Transverse colon (tissue), 4 donors: Measurements from ENCODE around the gene LMBR1L. TPM values are rescaled to one million over a fixed set of nuclear protein-coding genes. Genes with fewer than 3 reads are reported as not detected.

ENCODE experiments used
- DNase-seq: peaks from one replicate; pipeline ENCODE4 v3.0.0-alpha.2; 2019
- H3K27ac ChIP-seq, 4 donors: fragments of 200-600 bp; sonication (generic); 2 replicates each; pipeline ENCODE4 v1.5.1; 2016 to 2018; ENCODE audit warnings: inconsistent platforms in 4 of 4
- H3K27me3 ChIP-seq: fragments of 200-600 bp; sonication (generic); 2 replicates; pipeline ENCODE4 v1.5.1; 2017; ENCODE audit warnings: inconsistent platforms
- H3K36me3 ChIP-seq, 4 donors: fragments of 200-600 bp; sonication (generic); 2 replicates each; pipeline ENCODE4 v1.5.1; 2017 to 2019; ENCODE audit warnings: inconsistent platforms in 4 of 4
- H3K4me1 ChIP-seq, 4 donors: fragments of 200-600 bp; sonication (generic); 2 replicates each; pipeline ENCODE4 v1.5.1; 2017 to 2020; ENCODE audit warnings: inconsistent platforms in 4 of 4
- H3K4me3 ChIP-seq, 4 donors: fragments of 200-600 bp; sonication (generic); 1 replicate in 1 of 4; 2 replicates in 3 of 4; pipeline versions ENCODE4 v1.5.1 to v1.6.1; 2017 to 2019; ENCODE audit warnings: inconsistent platforms in 4 of 4
- H3K9me3 ChIP-seq, 2 donors: fragments of 200-600 bp; sonication (generic); 2 replicates each; pipeline ENCODE4 v1.5.1; 2017 to 2019; ENCODE audit warnings: inconsistent platforms in 2 of 2
- EP300 ChIP-seq: sonication (generic); formaldehyde crosslinking; IDR thresholded peaks from one replicate; pipeline ENCODE4 v1.6.1; 2017; ENCODE audit warnings: antibody characterized with exemption, low read depth
- POLR2A ChIP-seq: fragments of 450-650 bp; IDR thresholded peaks from one replicate; pipeline ENCODE4 v1.6.1; 2016; ENCODE audit warnings: antibody characterized with exemption, mild to moderate bottlenecking, moderate library complexity
- POLR2AphosphoS5 ChIP-seq, 3 donors: sonication (generic); formaldehyde crosslinking; IDR thresholded peaks; one replicate each; pipeline ENCODE4 v1.6.1; 2016; ENCODE audit warnings: antibody characterized with exemption in 3 of 3
- WGBS, 2 donors: methylation state at CpG; one replicate each; pipeline ENCODE4 v1.1.5; 2018; ENCODE audit warnings: low coverage in 1 of 2; 5-methylcytosine and 5-hydroxymethylcytosine counted together
- in situ Hi-C, 4 donors: fragments of 200-750 bp; cut with MboI; loops; one replicate each; pipeline versions ENCODE4 v1.15.0 to v1.15.1; 2017; ENCODE audit warnings: low sequenced_read_pairs in 3 of 4, low pct_ligation_motif_present in 1 of 4, low pct_unique_long_range_greater_than_20kb in 1 of 4
- intact Hi-C: fragments of 100-400 bp; cut with DNase I; formaldehyde crosslinking; loops from one replicate; pipeline ENCODE4 v1.15.1; 2023; ENCODE audit warnings: low total_unique reads
- total RNA-seq, 4 donors: library from RNA; depleted of rRNA; stranded (reverse); fragments of >200 nt; gene quantifications; one replicate each; pipeline ENCODE4 v1.1.0, GENCODE V29; 2016
- TF ChIP-seq, protein P1 (sequence below), 5 experiments: fragments of 200-600 bp in 3 of 5; fragments of 450-650 bp in 2 of 5; sonication (generic) in 3 of 5; IDR thresholded peaks; 1 replicate in 2 of 5; 2 replicates in 3 of 5; pipeline ENCODE4 v1.5.1; 2016 to 2017; ENCODE audit warnings: antibody characterized with exemption in 5 of 5, inconsistent platforms in 3 of 5, mild to moderate bottlenecking in 2 of 5, moderate library complexity in 1 of 5

LMBR1L gene
- total RNA-seq, 4 donors from 2014 or later, result 72.6 to 125 (median 82.1) TPM

DNA sequence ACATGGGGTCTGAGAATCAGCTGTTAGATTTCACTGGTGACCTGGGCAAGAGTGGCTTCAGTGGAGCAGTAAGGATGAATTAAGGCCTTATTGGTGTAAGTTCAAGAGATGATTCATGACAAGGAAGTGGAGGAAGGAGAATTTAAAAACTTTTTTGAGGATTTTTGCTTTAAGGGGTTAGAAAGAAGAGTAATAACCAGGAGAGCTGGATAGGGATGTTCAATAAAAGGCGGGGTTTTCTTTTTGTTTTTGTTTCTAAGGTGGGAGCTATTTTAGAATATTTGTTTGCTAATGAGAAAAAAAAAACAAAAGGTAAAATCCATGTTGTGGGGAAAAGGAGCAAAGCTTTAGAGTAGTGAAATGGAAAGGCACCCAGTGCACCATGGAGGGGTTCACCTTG is 35.8 kb upstream of the LMBR1L start:
- 96 to 100% methylated on average over 1 of the region's 1 CpG for WGBS, 2 donors
- no peak for DNase-seq
- no peaks in the 10 kb centered on the region for H3K27me3 ChIP-seq
- intact Hi-C loops (loop anchor here (10.0 kb wide), 1 partner anchor 1258 kb away; the partner anchor contains the start of gene LARP4), in situ Hi-C loops (no loop called here)
- H3K36me3 ChIP-seq, result no peaks in the 10 kb centered on the region
- H3K4me1 ChIP-seq, result no peaks in the 10 kb centered on the region
- no peaks in the 10 kb centered on the region for H3K9me3 ChIP-seq
- TF ChIP-seq, protein P1, sequence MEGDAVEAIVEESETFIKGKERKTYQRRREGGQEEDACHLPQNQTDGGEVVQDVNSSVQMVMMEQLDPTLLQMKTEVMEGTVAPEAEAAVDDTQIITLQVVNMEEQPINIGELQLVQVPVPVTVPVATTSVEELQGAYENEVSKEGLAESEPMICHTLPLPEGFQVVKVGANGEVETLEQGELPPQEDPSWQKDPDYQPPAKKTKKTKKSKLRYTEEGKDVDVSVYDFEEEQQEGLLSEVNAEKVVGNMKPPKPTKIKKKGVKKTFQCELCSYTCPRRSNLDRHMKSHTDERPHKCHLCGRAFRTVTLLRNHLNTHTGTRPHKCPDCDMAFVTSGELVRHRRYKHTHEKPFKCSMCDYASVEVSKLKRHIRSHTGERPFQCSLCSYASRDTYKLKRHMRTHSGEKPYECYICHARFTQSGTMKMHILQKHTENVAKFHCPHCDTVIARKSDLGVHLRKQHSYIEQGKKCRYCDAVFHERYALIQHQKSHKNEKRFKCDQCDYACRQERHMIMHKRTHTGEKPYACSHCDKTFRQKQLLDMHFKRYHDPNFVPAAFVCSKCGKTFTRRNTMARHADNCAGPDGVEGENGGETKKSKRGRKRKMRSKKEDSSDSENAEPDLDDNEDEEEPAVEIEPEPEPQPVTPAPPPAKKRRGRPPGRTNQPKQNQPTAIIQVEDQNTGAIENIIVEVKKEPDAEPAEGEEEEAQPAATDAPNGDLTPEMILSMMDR (IDR thresholded peaks at IDR 0.05), result no peak
- no peak overlapping the region for H3K4me3 ChIP-seq
- H3K27ac ChIP-seq, result no peak overlapping the region

DNA sequence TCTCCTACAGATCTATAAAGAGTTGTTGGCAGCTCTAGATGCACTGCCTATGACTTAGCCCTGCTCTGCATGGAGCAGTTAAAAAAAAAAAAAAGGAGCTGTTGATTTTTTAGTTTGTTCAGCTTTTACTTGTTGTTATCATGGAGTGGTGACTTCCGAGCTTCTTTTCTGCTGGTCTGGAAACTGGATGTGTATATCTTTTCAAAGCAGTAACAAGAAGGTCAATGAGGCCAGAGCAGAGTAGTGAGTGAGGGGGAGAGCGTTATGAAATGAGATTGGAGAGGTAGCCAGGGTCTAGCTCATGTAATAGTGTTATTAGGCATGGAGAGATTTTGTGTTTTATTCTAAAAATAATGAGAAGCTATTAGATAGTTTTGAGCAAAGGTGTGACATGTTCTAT is 33.7 kb upstream of the LMBR1L start:
- 94 to 95% methylated on average over 2 of the region's 2 CpGs for WGBS, 2 donors
- no peaks in the 10 kb centered on the region for H3K9me3 ChIP-seq
- H3K27ac ChIP-seq, result no peak overlapping the region
- DNase-seq, result no peak
- in situ Hi-C loops, result no loop called here
- no peaks in the 10 kb centered on the region for H3K36me3 ChIP-seq
- TF ChIP-seq POLR2A (no peak), POLR2AphosphoS5 (IDR thresholded peaks at IDR 0.05) (no peak), EP300 (no peak)
- TF ChIP-seq, protein P1 (IDR thresholded peaks at IDR 0.05), result no peak
- H3K27me3 ChIP-seq, result no peaks in the 10 kb centered on the region
- no peak overlapping the region for H3K4me3 ChIP-seq
- intact Hi-C loops, result loop anchor here (10.0 kb wide), 1 partner anchor 1260 kb away; the partner anchor contains the start of gene LARP4
- no peaks in the 10 kb centered on the region for H3K4me1 ChIP-seq

- H3K27ac ChIP-seq, result no peak overlapping the region
- H3K4me3 ChIP-seq, result no peak overlapping the region
- intact Hi-C loops, result no loop called here
- in situ Hi-C loops, result no loop called here
- H3K4me1 ChIP-seq, result no peaks in the 10 kb centered on the region
- no peaks in the 10 kb centered on the region for H3K36me3 ChIP-seq
- WGBS, 2 donors, result 92 to 93% methylated on average over 1 to 2 of the region's 2 CpGs
- DNase-seq, result no peak
- no peaks in the 10 kb centered on the region for H3K9me3 ChIP-seq
- TF ChIP-seq, protein P1 (IDR thresholded peaks at IDR 0.05), result no peak
- TF ChIP-seq POLR2AphosphoS5 (IDR thresholded peaks at IDR 0.05) (no peak), EP300 (no peak), POLR2A (no peak)
- no peaks in the 10 kb centered on the region for H3K27me3 ChIP-seq
Measured at GRCh38 chr12:49138999-49139398, 28.4 kb upstream of the LMBR1L start.

DNA sequence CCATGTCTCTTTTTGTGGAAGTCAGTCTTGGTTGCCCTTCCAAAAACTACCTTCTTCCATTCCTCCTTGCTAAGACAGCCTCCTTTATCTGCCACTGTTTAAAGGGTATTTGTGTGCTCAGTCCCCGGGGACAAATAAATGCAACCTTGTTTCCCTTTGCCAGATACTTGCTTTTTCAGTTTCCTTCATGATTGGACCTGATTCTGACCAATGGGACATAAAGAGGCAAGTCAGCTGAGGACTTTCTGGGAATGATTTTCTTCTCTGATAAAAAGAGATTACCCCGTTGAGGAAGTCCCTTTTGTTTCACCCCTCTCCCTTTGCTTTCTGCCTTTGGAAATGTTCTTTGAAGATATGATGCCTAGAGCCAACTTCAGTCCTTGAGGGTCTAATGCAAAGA is 27.9 kb upstream of the LMBR1L start:
- Histone ChIP-seq H3K27ac (no peak overlapping the region), H3K9me3 (no peaks in the 10 kb centered on the region), H3K27me3 (no peaks in the 10 kb centered on the region), H3K36me3 (no peaks in the 10 kb centered on the region), H3K4me1 (peaks cover 0 to 2% (median 0%) of the 10 kb centered on the region in 4 donors), H3K4me3 (no peak overlapping the region)
- intact Hi-C loops (no loop called here), in situ Hi-C loops (no loop called here)
- 52 to 67% methylated on average over 2 of the region's 2 CpGs for WGBS, 2 donors
- DNase-seq, result no peak
- no peak for TF ChIP-seq POLR2A
- no peak for TF ChIP-seq POLR2AphosphoS5 (IDR thresholded peaks at IDR 0.05)
- TF ChIP-seq, protein P1 (IDR thresholded peaks at IDR 0.05), result no peak
- no peak for TF ChIP-seq EP300
